Right lobe of liver (tissue), 4 donors: Measurements from ENCODE around the gene PLCB1.

ENCODE experiments used
- CTCF ChIP-seq, 4 donors: fragments of 200-600 bp in 3 of 4; fragments of 450-650 bp in 1 of 4; IDR thresholded peaks; one replicate each; pipeline versions ENCODE4 v1.5.1 to v1.8.0; 2016 to 2022; ENCODE audit warnings: antibody characterized with exemption in 4 of 4, mild to moderate bottlenecking in 2 of 4
- POLR2A ChIP-seq: fragments of 450-650 bp; IDR thresholded peaks from one replicate; pipeline ENCODE4 v1.6.1; 2017; ENCODE audit warnings: antibody characterized with exemption, mild to moderate bottlenecking
- donor health status: DM: no; HTN: no; CAD: no.
- donor health status: DM: no; HTN: no; CAD: no.
- donor health status: DM: no; HTN: yes; CAD: no.

GRCh38 chr20:8875586-8875985 lies 743.5 kb downstream of the PLCB1 start:
- TF ChIP-seq CTCF (IDR thresholded peaks at IDR 0.05), result no peak
- TF ChIP-seq POLR2A, result no peak
